IPS-NIHi11 (cell line): Measurements from ENCODE around the gene ZNF230.

Experiments
- DNase-seq: peaks from one replicate; pipeline ENCODE4 v3.0.0; 2012; ENCODE audit warnings: mixed read lengths, low spot score

Gene ZNF230

GRCh38 chr19:44042147-44042546 lies 39.4 kb downstream of the ZNF230 start:
- no peak for DNase-seq

GRCh38 chr19:44050740-44051649 lies 48.2 kb downstream of the ZNF230 start:
- no peak for DNase-seq

GRCh38 chr19:44051650-44052402 lies 49.1 kb downstream of the ZNF230 start, which contains the start of gene ZNF223:
ZNF223 (plus strand) TSS chr19:44052036; CDS start chr19:44055177, 3,141 bp downstream.
- peak; percentile 98 for DNase-seq

GRCh38 chr19:44055870-44056269 lies 53.1 kb downstream of the ZNF230 start:
- DNase-seq: peak; percentile 11

GRCh38 chr19:44059229-44059628 lies 56.5 kb downstream of the ZNF230 start:
- no peak for DNase-seq

GRCh38 chr19:44061038-44061437 lies 58.3 kb downstream of the ZNF230 start:
- DNase-seq: no peak
